GM10266 (cell line): Measurements from ENCODE around the gene MRPL10.

ENCODE experiments used
- DNase-seq: peaks from one replicate; pipeline ENCODE4 v3.0.0; 2012; ENCODE audit errors: extremely low spot score
- TF ChIP-seq, protein P1 (sequence below): IDR thresholded peaks from 2 replicates; pipeline ENCODE4 v1.5.1; 2012; ENCODE audit warnings: mild to moderate bottlenecking, low read depth; ENCODE audit not compliant: control insufficient read depth, insufficient read depth; ENCODE audit errors: missing control alignments

The MRPL10 gene

DNA sequence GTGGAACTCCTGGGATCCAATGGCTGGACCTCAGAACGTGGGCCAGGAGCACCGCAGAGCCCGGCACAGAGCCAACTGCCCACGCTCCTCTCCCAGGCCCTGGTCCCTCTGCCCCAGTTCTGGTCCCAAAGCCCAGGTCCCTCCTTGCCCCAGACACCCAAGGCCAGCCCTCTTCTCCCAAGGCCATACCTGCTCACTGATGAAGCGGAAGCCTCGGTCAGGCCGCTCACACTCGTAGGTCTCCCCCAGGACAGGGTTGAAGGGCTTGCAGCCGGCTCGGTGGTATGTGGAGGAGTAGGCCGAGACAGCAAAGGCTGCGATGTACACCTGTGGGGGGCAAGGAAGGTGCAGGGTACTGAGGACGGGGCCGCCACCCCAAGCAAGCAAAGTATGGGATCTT, 18.3 kb downstream of the MRPL10 start:
- TF ChIP-seq, protein P1, sequence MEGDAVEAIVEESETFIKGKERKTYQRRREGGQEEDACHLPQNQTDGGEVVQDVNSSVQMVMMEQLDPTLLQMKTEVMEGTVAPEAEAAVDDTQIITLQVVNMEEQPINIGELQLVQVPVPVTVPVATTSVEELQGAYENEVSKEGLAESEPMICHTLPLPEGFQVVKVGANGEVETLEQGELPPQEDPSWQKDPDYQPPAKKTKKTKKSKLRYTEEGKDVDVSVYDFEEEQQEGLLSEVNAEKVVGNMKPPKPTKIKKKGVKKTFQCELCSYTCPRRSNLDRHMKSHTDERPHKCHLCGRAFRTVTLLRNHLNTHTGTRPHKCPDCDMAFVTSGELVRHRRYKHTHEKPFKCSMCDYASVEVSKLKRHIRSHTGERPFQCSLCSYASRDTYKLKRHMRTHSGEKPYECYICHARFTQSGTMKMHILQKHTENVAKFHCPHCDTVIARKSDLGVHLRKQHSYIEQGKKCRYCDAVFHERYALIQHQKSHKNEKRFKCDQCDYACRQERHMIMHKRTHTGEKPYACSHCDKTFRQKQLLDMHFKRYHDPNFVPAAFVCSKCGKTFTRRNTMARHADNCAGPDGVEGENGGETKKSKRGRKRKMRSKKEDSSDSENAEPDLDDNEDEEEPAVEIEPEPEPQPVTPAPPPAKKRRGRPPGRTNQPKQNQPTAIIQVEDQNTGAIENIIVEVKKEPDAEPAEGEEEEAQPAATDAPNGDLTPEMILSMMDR, result no peak
- DNase-seq, result no peak

DNA sequence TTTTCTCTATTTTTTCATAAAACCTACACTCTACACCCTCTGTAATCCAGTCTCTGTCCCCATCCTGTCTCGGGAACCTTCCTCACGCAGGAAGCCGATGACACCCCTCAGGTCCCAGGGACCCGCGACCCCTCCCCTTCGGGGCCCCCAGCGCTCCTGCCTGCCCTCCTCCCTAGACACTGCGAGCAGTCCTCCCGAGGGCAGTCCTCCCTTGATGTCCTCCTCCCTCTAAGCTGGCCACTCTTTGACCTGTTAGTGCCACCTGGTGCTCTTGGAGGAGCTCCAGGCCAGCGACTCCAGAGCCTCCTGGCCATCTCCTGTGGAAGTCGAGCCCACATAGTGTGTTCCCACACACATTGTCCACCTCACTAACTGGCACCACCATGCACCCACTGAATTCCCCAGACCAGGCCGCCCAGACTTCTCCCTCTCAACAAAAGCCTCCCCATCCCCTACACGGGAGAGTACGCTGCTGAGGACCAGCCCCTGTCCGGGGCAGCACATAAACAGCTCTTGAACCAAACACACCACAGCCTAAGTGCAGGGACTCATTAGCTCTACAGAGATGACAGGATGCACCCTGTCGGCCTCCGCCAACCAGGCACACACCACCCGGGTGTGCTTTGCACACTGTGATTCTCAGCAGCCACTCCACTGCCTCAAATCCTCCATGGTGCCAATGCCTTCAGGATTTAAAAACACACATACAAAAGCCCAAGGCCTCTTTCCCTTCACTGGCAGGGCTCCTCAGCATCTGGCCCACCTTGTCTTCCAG, 19.0 kb downstream of the MRPL10 start:
- DNase-seq, result no peak
- TF ChIP-seq, protein P1, result no peak

DNA sequence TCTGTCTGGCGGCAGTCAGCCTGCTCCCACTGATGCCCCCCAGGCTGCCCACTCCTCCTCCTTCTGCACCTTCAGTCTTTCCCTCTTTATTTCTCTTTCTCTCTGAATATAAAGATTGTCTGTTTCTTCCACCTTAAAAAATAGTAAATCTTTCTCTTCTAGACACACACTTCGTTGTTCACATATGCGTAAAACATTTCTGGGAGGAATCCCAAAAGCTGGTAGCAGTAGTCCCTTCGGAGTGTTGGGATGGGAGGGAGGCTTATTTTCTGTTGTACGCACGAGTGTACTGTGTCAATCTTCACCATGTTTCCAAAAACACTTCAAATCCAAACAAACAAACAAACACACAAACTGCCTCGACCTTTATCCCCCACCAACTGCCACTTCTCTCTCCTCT, 19.6 kb downstream of the MRPL10 start:
- no peak for DNase-seq
- TF ChIP-seq, protein P1, result no peak

DNA sequence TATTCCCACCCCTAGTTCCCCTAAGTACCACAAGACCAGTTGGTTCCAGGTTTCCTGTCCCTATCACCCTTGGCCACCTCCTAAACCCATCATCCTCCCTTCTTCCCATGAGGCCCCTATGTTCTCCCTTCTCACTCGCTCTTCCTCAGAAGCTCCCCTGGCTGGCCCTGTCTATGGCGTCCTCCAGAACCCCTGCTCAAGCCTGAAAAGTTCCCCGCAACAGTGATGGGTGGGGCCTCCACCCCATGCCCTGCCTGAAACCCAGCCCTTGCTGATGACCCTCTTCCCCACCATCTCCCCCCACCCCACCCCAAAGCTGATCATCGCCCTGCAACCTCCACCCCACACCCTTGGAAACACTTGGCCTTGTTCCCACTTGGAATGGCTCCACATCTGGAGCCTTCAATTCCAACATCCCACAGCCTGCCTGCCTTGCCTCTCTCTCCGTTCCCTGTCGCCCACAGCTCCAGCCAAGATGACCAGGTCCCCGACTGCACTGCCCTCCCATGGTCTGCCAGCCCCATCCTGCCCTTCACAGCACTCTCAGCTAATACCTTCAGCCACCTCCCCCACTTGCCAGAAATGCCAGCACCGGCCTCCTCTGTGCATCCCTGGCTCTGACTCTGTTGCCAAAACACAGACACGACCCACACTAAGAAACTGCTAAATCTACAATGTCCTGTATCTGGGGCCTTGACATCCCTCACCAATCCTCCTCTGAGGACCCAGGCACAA, 20.3 kb downstream of the MRPL10 start:
- no peak for DNase-seq
- TF ChIP-seq, protein P1, result no peak

DNA sequence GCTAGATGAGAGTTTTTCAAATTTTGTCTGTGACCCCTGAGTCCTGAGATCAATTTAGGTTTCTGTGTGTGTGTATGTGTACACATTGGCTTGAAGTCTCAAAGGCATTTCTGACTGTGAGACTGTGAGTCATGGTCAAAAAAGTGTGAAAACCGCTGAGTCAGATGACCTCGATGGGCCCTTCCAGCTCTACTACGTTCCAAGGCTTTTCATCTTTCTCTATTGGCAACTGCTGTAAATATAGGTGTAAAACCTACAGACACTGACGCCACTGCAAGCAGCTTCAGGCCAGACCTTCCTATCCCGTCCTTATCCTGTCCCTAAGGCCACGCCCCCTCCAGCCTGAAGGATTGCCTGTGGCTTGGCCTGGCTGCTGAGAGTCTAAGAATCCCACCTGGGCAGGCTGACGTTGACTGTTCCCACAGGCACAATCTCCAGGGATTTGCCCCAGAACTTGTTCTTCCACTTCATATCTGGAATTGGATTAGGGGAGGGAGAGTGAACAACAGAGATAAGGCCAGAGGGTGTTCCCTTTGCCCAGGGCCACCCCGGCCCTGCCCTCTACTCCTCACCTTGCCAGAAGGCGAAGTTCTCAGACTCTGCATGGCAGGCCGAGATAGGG, 21.0 kb downstream of the MRPL10 start:
- DNase-seq, result no peak

DNA sequence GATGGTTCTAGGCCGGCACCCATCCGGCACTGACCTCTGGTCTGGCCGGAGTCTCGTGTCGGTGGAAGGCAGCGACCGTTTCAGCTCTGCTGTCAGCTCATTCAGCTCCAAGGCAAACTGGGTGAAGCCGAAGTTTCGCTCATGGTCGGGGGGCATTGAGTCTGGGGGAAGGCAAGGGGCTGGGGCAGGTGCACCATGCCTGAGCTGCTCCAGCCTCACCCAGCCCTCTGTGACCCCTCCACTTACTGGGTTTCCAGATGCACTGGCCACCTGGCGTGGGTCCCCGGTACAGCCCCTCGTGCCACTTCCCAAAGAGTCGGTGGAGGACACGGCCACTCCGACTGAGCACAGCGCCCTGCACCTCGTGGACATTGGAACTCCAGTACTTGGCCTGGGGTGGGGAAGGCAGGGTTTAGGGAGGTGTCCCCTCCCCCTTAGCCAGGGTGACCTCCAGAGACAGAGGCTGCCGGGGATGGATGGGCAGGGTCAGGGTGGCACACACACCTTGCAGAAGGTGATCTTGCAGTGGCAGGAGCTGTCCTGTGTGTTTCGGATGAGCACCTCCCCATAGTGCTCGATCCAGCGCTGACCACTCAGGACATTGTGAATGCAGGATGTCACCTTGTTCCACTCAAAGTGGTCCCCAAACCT, 22.4 kb downstream of the MRPL10 start:
- no peak for DNase-seq
- TF ChIP-seq, protein P1, result no peak

More for the DNA sequence above, 21.0 kb downstream of the MRPL10 start:
- TF ChIP-seq, protein P1, result no peak
